Stimulated activated naive B cell treated with anti-CD40 and anti-IgM and Interleukin-4, amounts not matched to agents 10 μg/mL and 1 μg/mL and 100 μg/mL, for 72 hours (primary cell): Measurements from ENCODE around the gene RAE1.
A peak's percentile ranks its signal among the peaks of the same experiment; 100 is the strongest.
"Not testable (repeated sequence)": the region's sequence is repeated elsewhere in the genome, so short reads cannot be mapped to it uniquely, and the experiment has no call there.

ENCODE experiments used
- ATAC-seq, 2 donors: fragments of 150-1000 bp; cut with Tn5 transposase; replicated peaks; 2 replicates each; pipeline ENCODE4 v1.10.0; 2021; ENCODE audit warnings: moderate library complexity in 1 of 2
- DNase-seq: peaks from one replicate; pipeline ENCODE4 v3.0.0; 2021
- H3K27ac Mint-ChIP-seq: one replicate; pipeline ENCODE4 v1.8.0; 2022; ENCODE audit warnings: mild to moderate bottlenecking, mixed read lengths
- H3K27me3 Mint-ChIP-seq, 2 donors: one replicate each; pipeline ENCODE4 v1.8.0; 2022; ENCODE audit warnings: mixed read lengths in 2 of 2
- H3K36me3 Mint-ChIP-seq, 2 donors: one replicate each; pipeline ENCODE4 v1.8.0; 2022; ENCODE audit warnings: mixed read lengths in 2 of 2, mild to moderate bottlenecking in 1 of 2
- H3K4me1 Mint-ChIP-seq, 2 donors: one replicate each; pipeline ENCODE4 v1.8.0; 2022; ENCODE audit warnings: mixed read lengths in 2 of 2, mild to moderate bottlenecking in 1 of 2
- H3K4me3 Mint-ChIP-seq, 2 donors: one replicate each; pipeline ENCODE4 v1.8.0; 2022; ENCODE audit warnings: mild to moderate bottlenecking in 2 of 2, mixed read lengths in 2 of 2, moderate library complexity in 1 of 2
- H3K9me3 Mint-ChIP-seq, 2 donors: one replicate each; pipeline ENCODE4 v1.8.0; 2022; ENCODE audit warnings: mixed read lengths in 2 of 2, mild to moderate bottlenecking in 1 of 2

RAE1 gene

GRCh38 chr20:57411406-57412283 lies 60.6 kb downstream of the RAE1 start:
- ATAC-seq (no peak), DNase-seq (no peak)
- peaks cover 31 to 55% of the 10 kb centered on the region in 2 donors for H3K4me1 Mint-ChIP-seq
- H3K4me3 Mint-ChIP-seq = no peak overlapping the region
- H3K27ac Mint-ChIP-seq = no peak overlapping the region
- H3K36me3 Mint-ChIP-seq = peaks cover 29 to 38% of the 10 kb centered on the region in 2 donors
- no peaks in the 10 kb centered on the region for H3K27me3 Mint-ChIP-seq
- no peaks in the 10 kb centered on the region for H3K9me3 Mint-ChIP-seq

- Mint-ChIP-seq H3K27ac (peak overlapping the region; percentile 71), H3K9me3 (no peaks in the 10 kb centered on the region), H3K4me1 (peaks cover 31 to 64% of the 10 kb centered on the region in 2 donors), H3K36me3 (peaks cover 22 to 30% of the 10 kb centered on the region in 2 donors), H3K4me3 (no peak overlapping the region), H3K27me3 (no peaks in the 10 kb centered on the region)
- ATAC-seq = no peak
- DNase-seq = no peak
Observed at GRCh38 chr20:57412347-57413029, 61.4 kb downstream of the RAE1 start.

- H3K36me3 Mint-ChIP-seq = peaks cover 11 to 16% of the 10 kb centered on the region in 2 donors
- no peak overlapping the region for H3K27ac Mint-ChIP-seq
- no peak overlapping the region for H3K4me3 Mint-ChIP-seq
- H3K9me3 Mint-ChIP-seq = no peaks in the 10 kb centered on the region
- ATAC-seq (no peak), DNase-seq (no peak)
- H3K27me3 Mint-ChIP-seq = no peaks in the 10 kb centered on the region
- H3K4me1 Mint-ChIP-seq = peaks cover 27 to 58% of the 10 kb centered on the region in 2 donors
Observed at GRCh38 chr20:57413986-57414385, 62.9 kb downstream of the RAE1 start.

GRCh38 chr20:57414867-57415592 lies 64.0 kb downstream of the RAE1 start:
- peaks cover 2 to 8% of the 10 kb centered on the region in 2 donors for H3K36me3 Mint-ChIP-seq
- ATAC-seq = peak in 1 of 2 donors; percentile 29
- H3K27me3 Mint-ChIP-seq = no peaks in the 10 kb centered on the region
- H3K4me3 Mint-ChIP-seq = no peak overlapping the region
- no peak overlapping the region for H3K27ac Mint-ChIP-seq
- H3K4me1 Mint-ChIP-seq = peaks cover 25 to 48% of the 10 kb centered on the region in 2 donors
- no peaks in the 10 kb centered on the region for H3K9me3 Mint-ChIP-seq
- DNase-seq = no peak

DNA sequence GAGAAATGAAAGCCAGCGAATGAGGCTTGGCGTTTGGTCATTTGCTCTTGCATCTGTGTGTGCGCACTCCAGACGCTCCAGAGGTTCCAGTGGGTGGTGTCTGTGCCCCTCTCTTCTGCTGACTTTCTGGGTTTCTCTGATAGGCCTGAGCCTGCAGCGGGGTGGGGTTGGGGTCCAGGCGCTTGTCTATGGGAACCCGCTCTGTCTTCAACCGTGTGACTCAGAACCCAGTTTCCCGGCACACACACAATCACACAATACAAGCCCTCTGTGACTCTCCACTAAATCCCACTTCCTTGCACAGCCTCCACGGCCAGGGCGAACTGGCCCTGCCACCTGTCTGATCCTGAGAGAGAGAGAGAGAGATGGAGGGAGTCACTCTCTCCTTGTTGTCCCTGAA lies 64.7 kb downstream of the RAE1 start:
- Mint-ChIP-seq H3K4me3 (no peak overlapping the region), H3K27me3 (no peaks in the 10 kb centered on the region), H3K36me3 (peaks cover 0 to 5% of the 10 kb centered on the region in 2 donors), H3K9me3 (no peaks in the 10 kb centered on the region), H3K4me1 (peaks cover 28 to 42% of the 10 kb centered on the region in 2 donors), H3K27ac (no peak overlapping the region)
- no peak for DNase-seq
- ATAC-seq = no peak

GRCh38 chr20:57416296-57417022 lies 65.4 kb downstream of the RAE1 start:
- no peaks in the 10 kb centered on the region for H3K36me3 Mint-ChIP-seq
- DNase-seq (no peak), ATAC-seq (no peak)
- H3K9me3 Mint-ChIP-seq = no peaks in the 10 kb centered on the region
- H3K4me1 Mint-ChIP-seq = peaks cover 23 to 36% of the 10 kb centered on the region in 2 donors
- no peak overlapping the region for H3K4me3 Mint-ChIP-seq
- H3K27ac Mint-ChIP-seq = peak overlapping the region; percentile 47
- no peaks in the 10 kb centered on the region for H3K27me3 Mint-ChIP-seq

- no peak overlapping the region for H3K27ac Mint-ChIP-seq
- ATAC-seq = no peak
Observed at GRCh38 chr20:57417051-57417689, 66.1 kb downstream of the RAE1 start.

GRCh38 chr20:57417830-57418780 lies 67.0 kb downstream of the RAE1 start:
- no peak for DNase-seq
- Mint-ChIP-seq H3K9me3 (no peaks in the 10 kb centered on the region), H3K4me3 (no peak overlapping the region), H3K36me3 (no peaks in the 10 kb centered on the region), H3K27ac (no peak overlapping the region), H3K4me1 (peaks cover 21 to 37% of the 10 kb centered on the region in 2 donors), H3K27me3 (no peaks in the 10 kb centered on the region)
- no peak for ATAC-seq

More at GRCh38 chr20:57417051-57417689, 66.1 kb downstream of the RAE1 start:
- peaks cover 25 to 42% of the 10 kb centered on the region in 2 donors for H3K4me1 Mint-ChIP-seq
- H3K27me3 Mint-ChIP-seq = no peaks in the 10 kb centered on the region
- no peak overlapping the region for H3K4me3 Mint-ChIP-seq
- no peaks in the 10 kb centered on the region for H3K36me3 Mint-ChIP-seq
- DNase-seq = no peak
- no peaks in the 10 kb centered on the region for H3K9me3 Mint-ChIP-seq

- not testable (repeated sequence) for H3K36me3 Mint-ChIP-seq, H3K27ac Mint-ChIP-seq, H3K9me3 Mint-ChIP-seq, DNase-seq, ATAC-seq, H3K27me3 Mint-ChIP-seq, H3K4me3 Mint-ChIP-seq
- peaks cover 22 to 47% of the 10 kb centered on the region in 2 donors for H3K4me1 Mint-ChIP-seq
Observed at GRCh38 chr20:57419479-57419878, 68.4 kb downstream of the RAE1 start.

DNA sequence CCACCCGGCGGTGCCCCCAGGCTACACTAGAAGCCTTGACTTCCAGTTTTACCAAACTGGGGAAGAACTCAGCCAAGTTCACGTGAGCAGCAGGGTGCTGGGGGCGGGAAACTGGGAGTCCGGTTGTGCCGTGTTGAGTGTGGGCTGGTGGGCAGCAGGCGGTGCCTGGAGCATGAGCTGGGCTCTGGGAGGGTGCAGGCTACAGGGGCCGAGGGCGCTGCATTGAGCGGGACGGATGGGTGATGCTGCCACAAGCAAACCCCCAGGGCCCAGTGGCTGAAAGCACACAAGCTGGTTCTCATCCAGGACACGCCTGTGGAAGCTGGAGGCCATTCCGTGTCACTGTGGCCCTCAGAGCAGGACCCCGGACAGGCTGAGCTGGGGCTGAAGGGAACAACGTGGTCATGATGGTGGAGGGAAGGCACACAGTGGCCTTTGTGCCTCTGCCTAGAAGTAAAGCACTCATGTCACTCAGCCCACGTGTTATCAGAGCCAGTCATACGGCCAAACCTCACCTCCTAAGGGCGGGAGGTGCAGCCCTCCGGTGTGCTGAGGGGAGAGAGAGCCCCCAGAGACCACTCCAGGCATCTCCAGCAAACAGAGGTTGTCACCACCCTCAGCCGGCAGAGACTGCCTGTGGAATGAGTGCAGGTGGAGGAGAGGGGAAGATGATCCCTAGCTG lies 69.7 kb downstream of the RAE1 start:
- no peak overlapping the region for H3K27ac Mint-ChIP-seq
- no peak overlapping the region for H3K4me3 Mint-ChIP-seq
- ATAC-seq (no peak), DNase-seq (no peak)
- peaks cover 30 to 51% of the 10 kb centered on the region in 2 donors for H3K4me1 Mint-ChIP-seq
- no peaks in the 10 kb centered on the region for H3K9me3 Mint-ChIP-seq
- no peaks in the 10 kb centered on the region for H3K36me3 Mint-ChIP-seq
- H3K27me3 Mint-ChIP-seq = no peaks in the 10 kb centered on the region

DNA sequence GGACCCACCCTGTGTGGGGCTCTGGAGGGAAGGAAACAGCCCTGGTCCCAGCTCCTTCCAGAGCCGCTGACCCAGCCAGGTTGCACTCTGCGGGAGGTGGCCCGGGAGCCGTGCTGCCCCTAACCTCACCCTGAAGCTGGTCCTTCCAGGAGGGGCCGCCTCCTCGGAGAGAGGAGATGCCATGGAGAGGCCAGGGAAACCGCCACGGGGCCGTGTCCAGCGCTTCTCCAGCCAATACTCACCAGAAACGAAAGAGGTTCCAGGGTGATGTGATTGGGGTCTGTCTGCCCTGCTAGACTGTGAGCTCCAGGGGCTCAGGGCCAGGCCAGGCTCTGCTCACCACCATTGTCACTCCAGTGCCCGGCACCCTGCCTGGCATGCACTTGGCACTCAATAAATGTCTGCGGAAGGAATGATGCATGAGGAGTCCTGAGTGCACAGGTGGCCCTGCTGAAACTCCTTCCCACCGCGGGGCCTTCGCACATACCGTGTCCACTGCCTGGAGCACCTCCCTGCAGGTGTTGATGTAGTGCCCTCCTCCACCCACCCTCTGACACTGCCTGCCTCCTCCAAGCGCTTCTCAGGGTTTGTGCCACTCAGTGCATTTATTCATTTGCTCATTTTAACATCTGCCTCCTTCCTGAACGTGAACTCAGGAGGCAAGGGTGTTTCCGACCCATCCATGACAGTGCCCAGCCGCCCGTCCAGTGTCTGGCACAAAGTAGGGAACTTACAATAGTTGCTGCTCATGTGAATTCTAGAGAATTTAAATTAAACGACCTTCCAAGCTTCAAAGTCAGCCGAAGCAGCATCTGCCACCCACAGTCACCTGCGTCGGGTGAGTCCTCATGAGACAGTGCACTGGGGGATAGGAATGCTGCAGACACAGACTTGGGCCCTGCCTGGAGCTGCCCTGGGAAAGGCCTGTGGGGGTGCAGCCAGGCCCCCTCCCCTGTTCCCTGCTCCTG lies 70.5 kb downstream of the RAE1 start:
- Mint-ChIP-seq H3K27me3 (no peaks in the 10 kb centered on the region), H3K9me3 (no peaks in the 10 kb centered on the region), H3K36me3 (no peaks in the 10 kb centered on the region), H3K4me1 (peaks cover 32 to 54% of the 10 kb centered on the region in 2 donors), H3K4me3 (no peak overlapping the region), H3K27ac (no peak overlapping the region)
- no peak for ATAC-seq
- no peak for DNase-seq
